Measurements from ENCODE around the gene TPM1.

Gene TPM1

GRCh38 chr15:63063164-63063756, 20.7 kb downstream of the TPM1 start:
- TF ChIP-seq CTCF (IDR thresholded peaks at IDR 0.05; ENCODE audit: poor library complexity, severe bottlenecking): no peak
- Histone ChIP-seq H3K4me1 (ENCODE audit: insufficient read depth, poor library complexity, severe bottlenecking) (no peaks in the 10 kb centered on the region), H3K9me3 (ENCODE audit: severe bottlenecking) (no peaks in the 10 kb centered on the region), H3K36me3 (ENCODE audit: low read depth) (peaks cover 98% of the 10 kb centered on the region), H3K27ac (ENCODE audit: poor library complexity, severe bottlenecking) (no peak overlapping the region), H3K4me3 (ENCODE audit: severe bottlenecking) (no peak overlapping the region), H3K27me3 (ENCODE audit: insufficient read depth, poor library complexity, severe bottlenecking) (no peaks in the 10 kb centered on the region)
- no peak for ATAC-seq (ENCODE audit: low read depth)
- no peak for DNase-seq (ENCODE audit: low spot score)

GRCh38 chr15:63063877-63064409, 21.4 kb downstream of the TPM1 start:
- Histone ChIP-seq H3K4me1 (ENCODE audit: insufficient read depth, poor library complexity, severe bottlenecking) (no peaks in the 10 kb centered on the region), H3K36me3 (ENCODE audit: low read depth) (peaks cover 98% of the 10 kb centered on the region), H3K9me3 (ENCODE audit: severe bottlenecking) (no peaks in the 10 kb centered on the region), H3K4me3 (ENCODE audit: severe bottlenecking) (no peak overlapping the region), H3K27ac (ENCODE audit: poor library complexity, severe bottlenecking) (no peak overlapping the region), H3K27me3 (ENCODE audit: insufficient read depth, poor library complexity, severe bottlenecking) (no peaks in the 10 kb centered on the region)
- DNase-seq (ENCODE audit: low spot score): no peak
- ATAC-seq (ENCODE audit: low read depth): no peak
- TF ChIP-seq CTCF (IDR thresholded peaks at IDR 0.05; ENCODE audit: poor library complexity, severe bottlenecking): no peak

GRCh38 chr15:63065262-63066221, 23.0 kb downstream of the TPM1 start:
- no peaks in the 10 kb centered on the region for H3K4me1 ChIP-seq (ENCODE audit: insufficient read depth, poor library complexity, severe bottlenecking)
- no peaks in the 10 kb centered on the region for H3K9me3 ChIP-seq (ENCODE audit: severe bottlenecking)
- no peak overlapping the region for H3K4me3 ChIP-seq (ENCODE audit: severe bottlenecking)
- H3K27me3 ChIP-seq (ENCODE audit: insufficient read depth, poor library complexity, severe bottlenecking): no peaks in the 10 kb centered on the region
- ATAC-seq (ENCODE audit: low read depth): no peak
- peaks cover 92% of the 10 kb centered on the region for H3K36me3 ChIP-seq (ENCODE audit: low read depth)
- TF ChIP-seq CTCF (IDR thresholded peaks at IDR 0.05; ENCODE audit: poor library complexity, severe bottlenecking): no peak
- DNase-seq (ENCODE audit: low spot score): no peak
- H3K27ac ChIP-seq (ENCODE audit: poor library complexity, severe bottlenecking): no peak overlapping the region

- Histone ChIP-seq H3K4me3 (ENCODE audit: severe bottlenecking) (no peak overlapping the region), H3K36me3 (ENCODE audit: low read depth) (peaks cover 92% of the 10 kb centered on the region), H3K9me3 (ENCODE audit: severe bottlenecking) (no peaks in the 10 kb centered on the region), H3K27ac (ENCODE audit: poor library complexity, severe bottlenecking) (no peak overlapping the region), H3K27me3 (ENCODE audit: insufficient read depth, poor library complexity, severe bottlenecking) (no peaks in the 10 kb centered on the region), H3K4me1 (ENCODE audit: insufficient read depth, poor library complexity, severe bottlenecking) (no peaks in the 10 kb centered on the region)
- DNase-seq (ENCODE audit: low spot score) (no peak), ATAC-seq (ENCODE audit: low read depth) (no peak)
- TF ChIP-seq CTCF (IDR thresholded peaks at IDR 0.05; ENCODE audit: poor library complexity, severe bottlenecking): no peak
Observed at GRCh38 chr15:63066272-63066671, 23.7 kb downstream of the TPM1 start.

Measured in RWPE2 (cell line).